HG02623 (cell line): ENCODE results near the gene ZDHHC5.
"Not testable (repeated sequence)": the region's sequence is repeated elsewhere in the genome, so short reads cannot be mapped to it uniquely, and the experiment has no call there.

Source experiments
- ATAC-seq: cut with Tn5 transposase; IDR thresholded peaks from one replicate; pipeline ENCODE4 v1.9.1; 2021; ENCODE audit warnings: moderate library complexity; ENCODE audit not compliant: unreplicated experiment

The ZDHHC5 gene

GRCh38 chr11:57644748-57645688 lies 22.9 kb upstream of the ZDHHC5 start:
- peak; percentile 46 for ATAC-seq

GRCh38 chr11:57645689-57646085 lies 22.2 kb upstream of the ZDHHC5 start:
- no peak for ATAC-seq

DNA sequence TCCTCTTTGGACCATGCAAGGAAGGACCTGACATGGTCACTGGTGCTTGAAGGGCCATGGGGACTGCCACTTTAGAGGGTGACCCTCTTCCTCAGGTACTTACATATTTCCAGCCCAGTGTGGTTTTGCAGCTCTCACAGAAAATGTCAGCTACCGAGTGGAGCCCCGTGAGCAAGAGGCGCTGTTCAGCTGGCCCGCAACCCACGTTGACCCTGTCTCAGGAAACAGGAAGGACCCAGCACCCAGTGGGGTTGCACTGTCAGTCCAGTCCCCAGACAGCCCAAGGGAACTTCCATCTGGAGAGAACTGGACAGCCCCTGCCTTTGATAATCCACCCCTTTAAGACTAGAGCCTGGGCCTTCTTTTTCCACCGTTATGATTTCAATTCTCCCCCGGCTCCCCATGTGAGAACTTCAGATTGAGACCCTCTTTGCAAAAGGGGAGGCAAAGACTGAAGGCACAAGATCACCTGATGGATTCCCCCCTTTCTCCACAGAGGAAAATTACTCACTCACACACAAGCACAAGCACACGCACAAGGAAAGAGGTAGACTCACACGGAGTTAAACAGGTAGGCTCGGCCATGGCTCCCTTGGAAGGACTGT lies 21.6 kb upstream of the ZDHHC5 start:
- no peak for ATAC-seq

- no peak for ATAC-seq
Observed at GRCh38 chr11:57646799-57647303, 21.1 kb upstream of the ZDHHC5 start.

DNA sequence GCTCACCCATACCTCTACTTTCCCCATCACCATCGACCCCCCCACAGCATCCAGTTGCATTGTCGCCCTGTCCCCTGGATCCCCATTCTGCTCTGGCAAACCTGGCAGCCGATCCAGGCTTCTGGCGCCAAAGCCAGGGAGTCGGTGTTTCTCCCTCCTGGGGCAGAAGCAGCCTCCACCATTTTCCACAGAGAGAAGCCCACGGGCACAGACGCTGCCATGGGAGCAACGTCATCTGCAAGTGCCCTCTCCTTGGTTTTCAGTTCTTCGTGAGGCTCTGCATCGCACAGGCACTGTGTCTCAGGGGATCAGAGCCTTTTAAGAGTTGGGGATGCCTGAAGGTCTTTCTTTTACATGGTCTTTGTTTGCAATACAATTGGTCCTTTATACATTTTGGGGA lies 20.5 kb upstream of the ZDHHC5 start:
- ATAC-seq: no peak

GRCh38 chr11:57647960-57648800 lies 19.7 kb upstream of the ZDHHC5 start:
- ATAC-seq: no peak

DNA sequence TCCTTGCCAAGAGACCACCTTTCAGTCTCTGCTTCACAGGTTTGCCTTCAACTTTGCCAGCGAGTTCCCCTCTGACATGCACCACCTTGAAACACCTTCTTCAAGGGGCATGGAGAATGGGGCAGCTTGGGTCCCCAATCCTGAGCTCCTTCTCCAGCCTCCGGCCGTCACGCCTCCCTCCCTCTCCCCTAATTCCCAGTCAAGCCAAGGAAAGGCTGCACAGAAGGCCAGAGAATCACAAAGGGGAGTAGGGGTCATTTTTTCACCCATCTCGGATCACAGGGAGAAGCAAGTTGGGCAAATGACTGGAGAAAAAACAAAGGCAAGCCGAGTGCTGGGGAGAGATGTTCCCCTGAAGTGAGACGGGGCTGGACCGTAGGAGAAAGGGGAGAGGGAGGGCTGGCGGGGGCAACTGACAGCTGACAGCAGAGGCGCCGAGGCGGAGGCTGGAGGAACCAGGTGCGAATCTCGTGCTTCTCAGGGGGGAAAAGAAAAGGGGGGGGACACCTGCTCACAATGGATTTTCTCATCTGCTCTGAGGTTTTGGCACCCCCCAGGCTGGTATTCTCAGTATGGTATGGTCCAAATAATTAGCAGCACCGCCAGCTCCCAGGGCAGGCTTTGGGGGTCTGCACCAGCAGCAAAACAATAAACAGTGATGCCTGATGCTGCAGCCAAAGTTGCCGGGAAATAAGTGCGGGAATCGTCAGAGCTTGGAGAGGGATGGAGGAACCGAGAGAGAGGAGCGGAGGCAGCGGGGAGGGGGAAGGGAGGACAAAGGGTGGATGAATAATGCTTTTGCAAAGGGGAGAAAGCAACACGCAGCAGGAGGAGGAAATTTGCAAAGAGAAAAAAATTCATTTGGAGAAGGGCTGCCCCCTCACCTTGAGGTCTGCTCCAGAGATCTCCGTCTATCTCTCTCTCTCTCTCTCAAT lies 18.8 kb upstream of the ZDHHC5 start:
- ATAC-seq: no peak

- ATAC-seq: no peak
Observed at GRCh38 chr11:57649826-57650738, 17.8 kb upstream of the ZDHHC5 start, which contains the start of gene YPEL4. TSS of gene YPEL4 (minus strand) at chr11:57649912. CDS start at chr11:57647107, 2,805 bp downstream.

- no peak for ATAC-seq
Observed at GRCh38 chr11:57650739-57651090, 17.2 kb upstream of the ZDHHC5 start.

GRCh38 chr11:57651408-57651807 lies 16.5 kb upstream of the ZDHHC5 start:
- no peak for ATAC-seq

DNA sequence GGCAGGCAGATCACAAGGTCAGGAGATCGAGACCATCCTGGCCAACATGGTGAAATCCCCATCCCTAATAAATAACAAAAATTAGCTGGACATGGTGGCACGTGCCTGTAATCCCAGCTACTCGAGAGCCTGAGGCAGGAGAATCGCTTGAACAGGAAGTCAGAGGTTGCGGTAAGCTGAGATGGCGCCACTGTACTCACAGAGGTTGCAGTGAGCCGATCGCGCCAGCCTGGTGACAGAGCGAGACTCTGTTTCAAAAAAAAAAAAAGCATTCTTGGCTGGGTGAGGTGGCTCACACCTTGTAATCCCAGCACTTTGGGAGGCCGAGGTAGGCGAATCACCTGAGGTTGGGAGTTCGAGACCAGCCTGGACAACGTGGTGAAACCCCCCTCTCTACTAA lies 15.7 kb upstream of the ZDHHC5 start:
- ATAC-seq: not testable (repeated sequence)

GRCh38 chr11:57652662-57653061 lies 15.3 kb upstream of the ZDHHC5 start:
- no peak for ATAC-seq

- no peak for ATAC-seq
Observed at GRCh38 chr11:57653163-57653562, 14.8 kb upstream of the ZDHHC5 start.

- ATAC-seq: no peak
Observed at GRCh38 chr11:57656885-57657193, 11.1 kb upstream of the ZDHHC5 start.

DNA sequence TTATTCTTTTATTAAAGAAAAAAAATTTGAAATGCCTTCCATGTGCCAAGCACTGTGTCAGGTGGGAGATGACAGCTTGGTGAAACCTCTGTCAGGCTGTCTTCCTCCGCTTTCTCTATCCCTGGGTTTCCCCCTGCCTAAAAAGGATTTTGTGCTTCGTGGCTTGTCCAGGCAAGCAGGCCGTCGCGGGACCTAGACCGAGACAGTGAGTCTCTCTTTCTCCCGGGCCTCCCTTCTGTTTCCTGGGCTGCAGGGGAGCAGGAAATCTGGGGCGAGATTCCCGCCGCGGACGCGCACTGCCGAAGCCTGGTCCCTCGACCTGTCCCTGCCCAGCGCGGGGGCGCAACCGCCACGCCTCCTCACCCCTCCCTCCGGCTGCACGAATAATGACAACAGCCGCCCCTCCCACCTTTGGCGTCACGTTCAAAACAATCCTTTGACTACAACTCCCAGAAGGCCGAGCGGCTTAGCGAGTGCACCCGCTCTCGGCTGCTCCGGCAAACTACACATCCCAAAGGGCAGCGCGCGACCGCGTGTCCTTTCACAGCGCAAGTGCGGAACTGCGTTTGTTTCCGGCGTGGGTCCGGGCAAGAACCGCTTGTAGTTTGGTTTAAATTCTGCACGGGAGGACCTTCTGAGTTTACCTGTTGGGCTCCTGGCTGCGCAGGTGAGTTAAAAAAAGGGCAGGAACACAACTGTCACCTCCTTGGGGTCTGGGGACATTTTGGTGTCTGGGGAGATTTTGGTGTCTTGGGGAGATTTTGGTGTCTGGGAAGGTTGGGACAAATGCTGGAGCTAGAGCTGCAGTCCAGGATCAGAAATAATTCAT lies 10.5 kb upstream of the ZDHHC5 start, which contains the start of gene CLP1:
CLP1 (plus strand) TSS at position 569 of the 829 bp plus-strand sequence. CDS start 1,715 bp downstream, outside the sequence.
- peak; percentile 99 for ATAC-seq

DNA sequence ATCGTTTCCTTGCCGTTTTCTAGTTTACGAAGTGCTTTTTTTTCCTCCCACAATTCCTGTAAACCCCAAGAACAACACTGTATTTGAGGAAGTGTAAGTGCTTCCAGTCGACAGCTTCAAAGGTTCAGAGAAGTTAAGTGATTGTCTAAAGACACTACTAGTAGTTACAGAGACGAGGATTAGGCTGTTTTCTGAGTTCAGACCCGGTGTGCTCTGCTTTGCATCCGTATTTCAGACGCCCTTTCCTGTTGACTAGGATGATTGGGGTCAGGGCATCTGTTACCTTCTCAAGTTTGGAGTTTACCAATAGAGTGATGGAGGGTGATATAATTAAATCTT lies 9.9 kb upstream of the ZDHHC5 start:
- no peak for ATAC-seq

DNA sequence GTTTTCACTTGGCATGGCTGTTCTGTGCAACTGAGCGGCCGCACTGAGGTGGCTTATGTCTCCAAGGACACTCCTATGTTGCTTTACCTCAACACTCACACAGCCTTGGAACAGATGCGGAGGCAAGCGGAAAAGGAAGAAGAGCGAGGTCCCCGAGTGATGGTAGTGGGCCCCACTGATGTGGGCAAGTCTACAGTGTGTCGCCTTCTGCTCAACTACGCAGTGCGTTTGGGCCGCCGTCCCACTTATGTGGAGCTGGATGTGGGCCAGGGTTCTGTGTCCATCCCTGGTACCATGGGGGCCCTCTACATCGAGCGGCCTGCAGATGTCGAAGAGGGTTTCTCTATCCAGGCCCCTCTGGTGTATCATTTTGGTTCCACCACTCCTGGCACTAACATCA lies 8.2 kb upstream of the ZDHHC5 start:
- ATAC-seq: no peak

- no peak for ATAC-seq
Observed at GRCh38 chr11:57662893-57663292, 5.0 kb upstream of the ZDHHC5 start.
